Lower leg skin (tissue), 3 donors: ENCODE results near the gene TAGAP.

Source experiments
- POLR2A ChIP-seq, 2 donors: fragments of 450-650 bp; IDR thresholded peaks; one replicate each; pipeline ENCODE4 v1.6.1; 2016 to 2017; ENCODE audit warnings: antibody characterized with exemption in 2 of 2, mild to moderate bottlenecking in 1 of 2, moderate library complexity in 1 of 2
- TF ChIP-seq, protein P1 (sequence below), 3 donors: fragments of 450-650 bp; IDR thresholded peaks; one replicate each; pipeline ENCODE4 v1.5.1; 2016; ENCODE audit warnings: antibody characterized with exemption in 3 of 3, mild to moderate bottlenecking in 3 of 3, moderate library complexity in 2 of 3

DNA sequence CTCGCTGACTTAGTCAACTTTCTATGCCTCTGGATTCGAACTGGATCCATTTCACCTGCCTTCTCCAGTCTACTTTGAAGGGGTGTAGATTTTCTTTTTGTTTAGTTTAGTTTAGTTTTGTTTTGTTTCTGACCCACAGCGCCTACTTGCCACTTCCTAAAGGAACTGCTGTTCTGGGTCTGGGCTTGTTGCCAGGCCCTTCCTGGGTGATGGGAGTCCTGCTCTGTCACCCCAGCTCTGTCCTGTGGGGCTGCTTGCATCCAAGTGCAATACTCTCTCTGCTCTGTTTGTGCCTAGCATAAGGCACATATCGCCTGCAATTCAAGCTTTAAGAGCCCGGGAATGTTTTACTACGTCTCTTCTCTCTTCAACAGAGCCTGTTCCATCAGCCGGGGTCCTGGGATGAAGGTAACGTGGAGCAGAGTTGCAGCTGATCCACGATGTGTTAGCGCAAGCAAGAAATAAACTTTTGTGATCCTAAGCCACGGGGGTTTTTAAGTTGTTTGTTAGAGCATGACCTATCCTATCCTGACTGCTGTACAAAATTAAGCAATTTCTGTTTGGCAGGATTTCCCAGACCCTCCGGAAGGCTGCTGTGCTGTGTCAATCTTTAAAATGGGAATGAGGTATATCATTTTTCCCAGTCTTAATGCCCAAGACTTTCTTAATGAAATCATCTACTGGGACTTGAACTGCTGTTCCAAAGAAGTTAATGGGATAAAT is 30.9 kb upstream of the TAGAP start:
- TF ChIP-seq, protein P1, sequence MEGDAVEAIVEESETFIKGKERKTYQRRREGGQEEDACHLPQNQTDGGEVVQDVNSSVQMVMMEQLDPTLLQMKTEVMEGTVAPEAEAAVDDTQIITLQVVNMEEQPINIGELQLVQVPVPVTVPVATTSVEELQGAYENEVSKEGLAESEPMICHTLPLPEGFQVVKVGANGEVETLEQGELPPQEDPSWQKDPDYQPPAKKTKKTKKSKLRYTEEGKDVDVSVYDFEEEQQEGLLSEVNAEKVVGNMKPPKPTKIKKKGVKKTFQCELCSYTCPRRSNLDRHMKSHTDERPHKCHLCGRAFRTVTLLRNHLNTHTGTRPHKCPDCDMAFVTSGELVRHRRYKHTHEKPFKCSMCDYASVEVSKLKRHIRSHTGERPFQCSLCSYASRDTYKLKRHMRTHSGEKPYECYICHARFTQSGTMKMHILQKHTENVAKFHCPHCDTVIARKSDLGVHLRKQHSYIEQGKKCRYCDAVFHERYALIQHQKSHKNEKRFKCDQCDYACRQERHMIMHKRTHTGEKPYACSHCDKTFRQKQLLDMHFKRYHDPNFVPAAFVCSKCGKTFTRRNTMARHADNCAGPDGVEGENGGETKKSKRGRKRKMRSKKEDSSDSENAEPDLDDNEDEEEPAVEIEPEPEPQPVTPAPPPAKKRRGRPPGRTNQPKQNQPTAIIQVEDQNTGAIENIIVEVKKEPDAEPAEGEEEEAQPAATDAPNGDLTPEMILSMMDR (IDR thresholded peaks at IDR 0.05): no peak
- TF ChIP-seq POLR2A (IDR thresholded peaks at IDR 0.05): no peak
